ENCODE results near the gene ANKRD1.

GRCh38 chr10:90936276-90936659 lies 15.4 kb upstream of the ANKRD1 start:
- TF ChIP-seq CTCF (conservative IDR thresholded peaks at IDR 0.05 in 1 of 2, IDR thresholded peaks at IDR 0.05 in 1 of 2; ENCODE audit: low read depth in 1 of 2, low read length in 2 of 2) (no peak), EZH2 (IDR thresholded peaks at IDR 0.05; ENCODE audit: low read length, missing control alignments) (no peak)

Data from fibroblast of lung (primary cell).